OCI-M1 (cell line): ENCODE results near the gene PDE10A.
"Not testable (repeated sequence)": the region's sequence is repeated elsewhere in the genome, so short reads cannot be mapped to it uniquely, and the experiment has no call there.

Experiments
- DNase-seq: peaks from one replicate; lab custom pipeline; 2025; lab: John Stamatoyannopoulos, UW

The PDE10A gene

DNA sequence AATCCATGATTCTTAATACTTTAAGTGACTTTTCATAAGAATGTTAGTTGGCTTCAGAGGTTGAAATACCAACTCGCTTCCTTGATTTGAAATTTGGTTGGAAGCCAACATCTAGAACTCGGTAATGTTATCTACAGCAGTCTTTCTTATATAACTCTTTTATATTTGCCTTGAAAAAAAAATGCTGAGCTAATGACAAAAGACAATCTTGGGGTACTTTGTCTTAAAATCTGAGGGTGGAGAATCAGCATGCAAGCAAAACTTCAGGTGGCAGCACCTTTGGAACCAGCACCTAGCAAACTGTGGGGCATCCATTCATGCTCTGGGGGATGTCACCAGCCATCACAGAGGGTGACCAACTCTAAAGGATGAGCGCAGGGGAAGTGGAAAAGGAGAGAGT, 76.3 kb downstream of the PDE10A start:
- DNase-seq: no peak

DNA sequence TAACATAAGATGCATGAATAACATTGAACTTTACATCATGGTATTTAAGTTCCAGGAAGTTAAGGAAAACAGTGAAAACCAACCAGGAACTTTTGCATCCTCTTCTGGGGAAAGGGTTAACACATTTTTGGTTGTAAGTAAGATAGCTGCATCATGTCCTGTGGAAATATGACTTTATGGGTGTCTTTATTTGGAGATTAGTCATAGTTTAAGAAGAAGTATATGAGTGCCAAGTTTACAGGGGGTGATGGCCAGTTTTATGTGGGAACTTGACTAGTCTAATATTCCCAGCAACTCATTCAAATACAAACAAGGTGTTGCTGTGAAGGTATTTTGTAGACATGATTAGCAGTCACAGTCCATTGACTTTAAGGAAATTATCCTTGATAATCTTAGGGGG, 78.0 kb downstream of the PDE10A start:
- DNase-seq: no peak

DNA sequence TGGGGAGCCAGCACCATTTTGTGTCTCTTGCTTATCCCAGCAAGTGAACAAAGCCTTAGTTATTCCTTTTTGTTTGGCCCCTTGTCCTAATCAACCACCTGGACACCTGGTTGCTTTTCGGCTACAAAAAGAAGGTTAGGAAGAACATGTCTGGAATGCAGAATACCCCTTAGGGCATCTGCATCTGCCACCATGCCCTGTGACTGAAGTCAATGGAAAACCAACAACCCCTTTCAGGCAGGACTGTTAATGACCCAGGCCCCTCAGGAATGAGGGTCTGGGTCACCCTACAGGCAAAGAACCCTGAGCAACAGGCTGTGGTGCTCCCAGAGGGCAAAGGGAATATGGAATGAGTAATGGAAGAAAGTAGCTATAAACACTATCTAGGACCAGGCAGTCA, 78.5 kb downstream of the PDE10A start:
- no peak for DNase-seq

DNA sequence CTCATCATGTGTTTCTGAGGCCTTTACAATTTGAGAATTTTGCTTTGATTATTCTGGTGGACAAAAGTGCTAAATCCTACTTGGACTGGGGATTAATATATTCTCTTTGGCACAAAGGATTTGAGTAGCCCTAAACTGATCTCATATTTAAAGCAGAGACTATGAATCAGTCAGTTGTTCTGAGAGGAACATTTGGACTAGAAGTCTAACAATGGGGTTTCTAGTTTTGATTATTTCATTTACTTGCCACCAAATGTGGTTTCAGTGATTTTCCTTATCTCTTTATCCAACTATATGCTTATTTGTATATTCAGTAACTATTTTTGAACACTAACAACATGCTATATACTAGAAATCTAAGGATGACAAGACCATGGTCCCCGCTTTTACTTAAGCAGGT, 81.4 kb downstream of the PDE10A start:
- no peak for DNase-seq

DNA sequence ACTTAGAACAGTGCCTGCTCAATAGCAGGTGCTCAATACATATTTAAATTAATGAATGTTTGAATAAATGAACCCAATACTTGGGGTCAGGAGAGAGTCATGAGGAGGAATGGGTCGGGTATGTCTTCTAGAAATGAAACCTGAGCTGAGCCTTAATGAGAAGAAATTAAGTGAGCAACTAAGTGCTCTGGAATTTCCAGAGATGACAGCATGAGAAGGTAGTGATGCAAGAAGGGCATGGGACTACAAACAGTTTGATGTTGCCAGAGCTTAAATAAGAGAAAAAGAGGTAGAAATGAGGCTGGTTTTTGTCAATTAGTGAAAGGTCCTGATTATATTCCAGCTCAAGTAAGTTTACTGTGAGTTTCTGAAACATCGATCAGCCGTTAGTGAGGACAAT, 82.9 kb downstream of the PDE10A start:
- DNase-seq: no peak

DNA sequence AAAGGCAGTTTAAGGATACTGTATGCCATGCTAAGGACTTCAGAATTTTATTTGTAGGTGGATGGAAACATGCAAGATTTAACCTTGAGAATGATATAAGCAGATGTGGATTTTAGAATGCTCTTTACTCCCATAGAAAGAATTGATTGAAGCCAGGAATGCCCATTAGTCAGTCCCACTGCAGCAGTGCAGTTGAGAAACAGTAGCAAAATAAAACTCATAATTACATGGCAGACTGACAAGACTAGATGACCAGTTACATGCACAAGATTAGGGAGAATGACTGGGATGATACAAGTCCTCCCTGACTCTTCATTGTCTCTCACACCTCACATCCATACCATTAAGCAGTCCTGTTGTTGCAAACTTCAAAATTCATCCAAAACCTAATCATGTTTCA, 83.9 kb downstream of the PDE10A start:
- no peak for DNase-seq

DNA sequence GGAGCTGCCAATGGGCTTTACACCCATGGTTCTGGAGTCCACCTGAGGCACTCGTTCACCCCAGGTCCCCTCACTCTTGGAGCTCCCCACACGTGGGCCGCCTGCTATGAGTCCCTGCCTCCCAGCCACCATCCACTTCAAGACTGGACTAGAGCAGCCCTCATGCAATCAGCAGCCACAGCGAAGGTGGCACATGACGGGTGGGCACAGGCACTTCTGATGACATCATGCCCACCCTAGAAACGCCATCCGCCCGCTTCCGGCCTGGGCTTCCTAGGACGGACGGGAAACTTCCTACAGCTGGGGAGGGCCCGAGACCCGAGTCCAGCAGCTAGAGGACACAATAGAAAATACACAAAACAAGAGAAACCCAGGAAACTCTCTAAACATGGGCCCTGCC, 85.5 kb downstream of the PDE10A start:
- DNase-seq: no peak

DNA sequence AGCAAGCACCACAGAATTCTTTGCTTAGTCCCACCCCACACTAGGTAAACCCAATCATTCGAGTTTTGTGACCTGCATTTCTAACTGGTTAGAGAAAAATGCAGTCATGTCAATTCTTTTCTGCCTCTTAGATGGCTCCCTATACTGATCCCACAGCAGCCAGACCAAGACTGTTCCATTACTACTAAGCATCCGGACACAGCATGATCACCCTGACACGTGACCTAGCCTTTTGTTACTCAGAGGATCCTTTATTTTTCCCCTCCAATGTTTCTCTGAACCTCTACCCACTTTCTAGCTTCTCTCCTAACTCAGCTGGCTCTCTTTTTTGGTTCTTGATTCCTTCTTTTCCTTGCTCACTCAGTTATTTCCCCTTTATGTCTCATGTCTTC, 87.9 kb downstream of the PDE10A start:
- no peak for DNase-seq

DNA sequence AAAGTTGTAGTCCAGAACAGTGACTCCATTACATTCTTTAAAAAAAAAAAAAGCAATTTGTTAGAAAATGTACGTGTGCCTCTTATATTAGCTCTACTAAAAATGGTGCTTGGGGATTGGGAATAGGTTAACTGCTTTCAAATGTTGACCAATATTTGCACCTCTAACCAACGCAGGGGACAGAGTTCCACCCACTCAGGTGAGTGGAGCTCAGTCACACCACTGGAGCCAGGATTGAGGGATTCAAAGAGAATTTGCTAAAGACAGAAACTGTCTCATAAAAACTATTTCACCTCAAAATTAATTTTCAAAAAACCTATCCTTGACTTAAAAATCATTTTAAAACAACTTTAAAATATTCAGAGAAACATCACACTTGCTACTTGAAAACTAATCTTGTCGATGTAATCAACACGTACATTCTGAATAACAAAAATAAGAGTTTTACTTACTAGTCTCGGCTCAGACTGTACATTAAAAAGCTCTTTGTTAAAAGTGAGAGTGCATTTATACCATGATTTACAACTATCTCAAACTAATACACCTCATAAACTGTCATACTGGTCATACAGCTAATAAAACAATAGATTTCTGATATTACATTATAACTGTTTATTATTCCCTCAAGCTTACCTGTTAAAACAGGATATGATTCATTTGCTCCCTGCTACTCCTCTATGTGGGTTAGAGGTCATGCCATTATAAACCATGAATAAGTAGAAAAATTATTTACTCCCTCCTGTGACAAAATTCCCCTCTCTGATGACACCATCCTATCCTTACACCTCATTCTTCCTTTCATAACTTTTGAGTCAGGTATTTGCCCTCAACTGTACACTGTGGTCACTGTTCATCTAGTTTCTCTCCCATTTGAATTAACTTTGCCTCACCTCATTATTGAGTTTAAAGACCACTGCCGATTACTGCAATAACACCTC, 88.6 kb downstream of the PDE10A start:
- DNase-seq: no peak

DNA sequence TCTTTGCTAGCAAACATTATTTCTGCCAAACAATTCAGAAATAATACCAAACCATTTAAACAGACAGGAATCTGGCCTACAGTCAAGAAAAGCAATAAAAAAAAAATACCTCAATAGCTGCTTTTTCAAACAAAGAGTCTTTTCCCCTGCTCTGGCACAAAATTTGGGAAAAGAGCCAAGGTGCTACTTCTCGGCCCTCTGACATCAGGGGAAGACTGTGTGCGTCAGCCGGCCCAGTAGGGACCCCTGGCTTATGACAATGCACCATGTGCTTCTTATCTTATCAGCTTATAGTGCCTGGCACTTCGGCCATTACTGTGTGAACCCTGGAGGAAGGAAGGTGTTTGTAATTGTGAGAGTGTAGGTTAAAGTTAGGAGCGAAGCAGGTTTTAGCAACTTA, 89.4 kb downstream of the PDE10A start:
- no peak for DNase-seq

DNA sequence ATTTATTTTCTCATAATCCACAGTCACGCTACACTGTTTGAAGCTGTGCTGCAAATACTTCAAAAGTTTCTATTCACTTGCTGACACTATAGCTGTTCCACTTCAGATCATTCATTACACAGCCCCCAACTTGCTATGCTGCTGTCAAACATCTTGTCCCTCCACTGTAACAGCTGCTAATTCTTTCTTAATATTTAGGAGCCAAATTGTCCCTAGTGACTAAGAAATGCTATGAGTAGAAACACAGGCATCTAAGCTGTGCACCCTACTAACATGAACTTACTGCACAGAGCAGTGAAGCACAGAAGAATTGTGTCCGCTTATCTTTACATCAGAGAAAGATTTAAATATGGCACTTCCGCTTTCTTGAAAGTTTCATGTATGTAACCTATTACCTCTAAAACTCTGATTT, 91.3 kb downstream of the PDE10A start:
- DNase-seq: peak; percentile 29

DNA sequence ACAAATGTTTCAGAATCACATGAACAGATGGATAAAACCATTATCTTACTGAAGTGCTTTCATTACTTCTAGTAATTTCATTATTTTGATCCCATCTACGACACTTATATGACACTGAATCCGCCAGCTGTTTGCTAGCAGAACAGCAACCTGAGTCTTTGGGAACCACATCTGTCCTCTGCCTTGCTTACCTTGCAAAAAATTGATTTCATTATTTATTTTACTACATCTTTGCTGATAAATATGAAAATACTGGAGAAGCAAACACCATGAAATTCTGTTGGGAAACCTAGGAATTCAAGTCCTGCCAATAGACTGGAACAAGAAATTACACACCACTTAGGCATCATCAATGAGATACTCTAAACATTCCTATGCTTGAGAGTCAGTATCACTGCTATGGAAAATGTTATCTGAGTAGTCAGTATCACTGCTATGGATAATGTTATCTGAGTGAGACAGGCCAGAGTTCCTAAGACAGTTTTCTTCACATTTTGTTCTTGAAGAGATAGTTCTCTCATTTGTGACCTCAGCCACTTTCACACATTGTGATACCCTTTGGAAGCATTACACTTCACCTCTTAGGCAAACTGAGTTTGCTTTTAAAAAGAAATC, 91.9 kb downstream of the PDE10A start:
- no peak for DNase-seq

DNA sequence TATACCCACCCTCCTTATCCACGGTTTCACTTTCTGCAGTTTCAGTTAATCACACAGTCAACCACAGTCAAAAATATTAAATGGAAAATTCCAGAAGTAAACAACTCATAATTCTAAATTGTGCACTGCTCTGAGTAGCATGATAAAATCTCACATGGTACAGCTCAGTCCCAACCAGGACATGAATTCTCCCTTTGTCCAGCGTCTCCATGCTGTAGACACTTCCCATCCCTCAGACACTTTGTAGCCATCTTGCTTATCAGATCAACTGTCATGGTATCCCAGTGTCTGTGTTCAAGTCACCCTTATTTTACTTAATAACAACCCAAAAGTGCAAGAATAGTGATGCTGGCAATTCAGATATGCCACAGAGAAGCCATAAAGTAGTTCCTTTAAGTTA, 94.7 kb downstream of the PDE10A start:
- DNase-seq: no peak

DNA sequence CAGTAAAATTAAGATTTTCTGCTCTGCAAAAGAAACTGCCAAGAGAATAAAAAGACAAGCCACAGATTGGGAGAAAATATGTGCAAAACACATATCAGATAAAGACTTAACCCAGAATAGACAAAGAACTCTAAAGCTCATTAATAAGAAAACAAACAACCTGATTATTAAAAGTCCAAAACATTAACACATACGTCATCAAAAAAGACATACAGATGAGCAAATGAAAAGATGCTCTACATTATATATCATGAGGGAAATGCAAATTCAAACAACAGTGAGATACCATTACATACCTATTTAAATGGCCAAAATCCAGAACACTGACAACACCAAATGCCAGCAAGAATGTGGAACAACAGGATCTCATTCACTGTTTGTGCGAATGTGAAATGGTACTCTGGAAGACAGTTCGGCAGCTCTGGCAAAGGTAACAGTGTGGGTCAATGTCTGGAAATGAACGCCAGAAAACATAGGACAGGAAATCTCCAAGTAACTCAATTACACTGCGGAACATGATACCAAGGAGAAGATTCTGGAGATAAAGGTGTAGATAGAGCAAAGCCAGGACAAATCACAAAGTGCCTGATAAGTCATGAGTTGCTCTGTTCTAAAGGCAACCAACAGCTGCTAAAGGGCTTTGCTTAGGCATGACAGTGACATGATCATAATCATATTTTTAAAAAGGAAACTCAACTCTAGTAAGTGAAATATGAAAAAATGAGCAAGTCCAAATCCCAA, 96.8 kb downstream of the PDE10A start:
- DNase-seq: no peak

DNA sequence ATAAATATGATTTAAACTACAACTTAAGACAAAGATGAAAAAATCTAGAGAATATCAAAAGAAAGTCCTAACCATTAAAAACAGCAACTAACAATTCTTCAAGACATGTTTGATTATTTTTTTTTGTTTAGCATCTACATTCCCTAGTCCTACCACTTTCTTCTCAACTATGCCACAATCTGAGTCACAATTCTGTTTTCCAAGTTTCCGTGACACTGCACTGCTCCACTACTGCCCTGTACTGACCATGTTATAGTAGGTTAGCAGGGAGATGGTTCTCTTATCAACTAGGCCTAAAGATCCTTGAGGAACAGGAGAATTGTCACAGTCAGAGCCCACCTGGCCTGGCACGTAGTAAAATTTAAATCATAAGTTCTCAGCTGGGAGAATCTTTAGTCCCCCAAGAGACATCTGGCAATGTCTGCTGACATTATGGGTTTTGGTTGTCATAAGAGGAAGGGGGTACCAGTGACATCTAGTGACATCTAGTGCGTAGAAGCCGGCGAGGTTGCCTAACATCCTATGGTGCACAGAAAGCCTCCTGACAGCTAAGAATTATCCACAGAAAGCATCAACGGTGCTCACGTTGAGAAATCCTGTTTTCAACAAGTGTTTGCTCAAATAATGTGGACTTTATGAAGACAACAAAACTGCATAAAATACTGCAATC, 100.5 kb downstream of the PDE10A start:
- DNase-seq: no peak

DNA sequence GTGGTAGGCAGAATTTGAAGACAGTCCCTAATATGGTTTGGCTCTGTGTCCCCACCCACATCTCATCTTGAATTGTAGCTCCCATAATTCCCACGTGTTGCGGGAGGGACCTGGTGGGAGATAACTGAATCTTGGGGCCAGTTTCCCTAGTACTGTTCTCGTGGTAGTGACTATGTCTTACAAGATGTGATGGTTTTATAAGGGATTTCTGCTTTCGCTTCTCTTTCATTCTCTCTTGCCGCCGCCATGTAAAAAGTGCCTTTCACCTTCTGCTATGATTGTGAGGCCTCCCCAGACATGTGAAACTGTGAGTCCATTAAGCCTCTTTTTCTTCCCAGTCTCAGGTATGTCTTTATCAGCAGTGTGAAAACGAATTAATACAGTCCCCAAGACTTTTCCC, 103.4 kb downstream of the PDE10A start:
- DNase-seq: no peak

DNA sequence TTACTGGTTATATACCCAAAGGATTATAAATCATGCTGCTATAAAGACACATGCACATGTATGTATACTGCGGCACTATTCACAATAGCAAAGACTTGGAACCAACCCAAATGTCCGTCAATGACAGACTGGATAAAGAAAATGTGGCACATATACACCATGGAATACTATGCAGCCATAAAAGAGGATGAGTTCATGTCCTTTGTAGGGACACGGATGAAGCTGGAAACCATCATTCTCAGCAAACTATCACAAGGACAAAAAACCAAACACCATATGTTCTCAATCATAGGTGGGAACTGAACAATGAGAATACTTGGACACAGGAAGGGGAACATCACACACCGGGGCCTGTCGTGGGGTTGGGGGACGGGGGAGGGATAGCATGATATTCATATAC, 104.9 kb downstream of the PDE10A start:
- not testable (repeated sequence) for DNase-seq

DNA sequence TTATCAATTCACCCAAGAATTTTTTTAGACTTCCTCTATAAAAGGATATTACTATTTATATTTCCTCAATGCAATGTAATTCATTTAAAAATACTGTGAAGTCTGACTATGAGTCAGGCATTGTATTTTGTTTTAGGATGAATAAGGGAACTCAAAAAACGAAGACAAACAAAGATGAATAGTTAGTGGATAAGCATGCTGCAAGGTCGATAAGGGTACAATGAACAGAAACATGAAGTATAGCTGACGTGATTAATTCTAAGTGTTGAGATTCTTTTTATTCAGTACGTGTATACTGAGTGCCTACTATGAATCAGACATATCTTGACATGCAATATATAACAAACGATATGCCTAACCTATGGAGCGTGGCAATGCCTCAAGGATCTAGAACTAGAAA, 105.4 kb downstream of the PDE10A start:
- no peak for DNase-seq

DNA sequence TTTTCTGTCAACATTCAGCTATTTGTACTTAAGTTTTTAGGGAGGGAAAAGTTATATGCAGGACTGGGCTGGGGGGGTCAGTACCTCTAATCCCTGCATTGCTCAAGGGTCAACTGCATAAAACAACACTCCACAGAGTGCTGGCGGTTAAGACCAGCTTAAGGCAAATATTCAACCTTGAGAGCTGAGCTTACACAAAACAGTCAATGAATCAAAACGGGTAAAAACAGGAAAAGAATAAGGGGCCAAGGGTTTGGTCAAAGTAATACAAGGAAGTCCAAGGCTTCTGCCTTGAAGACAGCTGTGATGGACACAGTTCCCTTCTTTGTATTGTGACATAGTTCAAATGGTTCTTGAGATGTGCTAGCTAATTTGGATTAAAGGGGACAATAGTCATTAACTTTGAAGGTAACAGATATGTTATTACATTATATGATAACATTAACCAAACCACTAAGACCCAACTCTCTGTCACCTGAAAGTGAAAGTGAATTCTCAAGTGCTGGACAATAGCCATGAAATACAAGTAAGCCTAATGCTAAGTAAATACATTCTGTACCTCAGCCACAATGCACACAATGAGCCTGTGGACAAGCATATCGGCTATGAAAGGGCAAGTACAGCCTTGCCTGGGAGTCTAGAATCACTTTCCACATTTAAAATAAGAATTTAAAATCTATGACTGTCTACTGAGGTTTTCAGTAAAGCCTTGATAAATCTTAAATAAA, 106.8 kb downstream of the PDE10A start:
- DNase-seq: peak; percentile 59

DNA sequence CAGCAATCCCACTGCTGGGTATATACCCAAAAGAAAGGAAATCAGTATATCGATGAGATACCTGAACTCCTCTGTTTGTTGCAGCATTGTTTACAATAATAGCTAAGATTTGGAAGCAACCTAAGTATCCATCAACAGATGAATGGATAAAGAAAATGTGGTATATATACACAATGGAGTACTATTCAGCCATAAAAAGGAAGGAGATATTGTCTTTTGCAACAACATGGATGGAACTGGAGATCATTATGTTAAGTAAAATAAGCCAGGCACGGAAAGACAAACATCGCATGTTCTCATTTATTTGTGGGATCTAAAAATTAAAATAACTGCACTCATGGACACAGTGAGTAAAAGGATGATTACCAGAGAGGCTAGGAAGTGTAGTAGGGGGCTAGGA, 108.4 kb downstream of the PDE10A start:
- not testable (repeated sequence) for DNase-seq

DNA sequence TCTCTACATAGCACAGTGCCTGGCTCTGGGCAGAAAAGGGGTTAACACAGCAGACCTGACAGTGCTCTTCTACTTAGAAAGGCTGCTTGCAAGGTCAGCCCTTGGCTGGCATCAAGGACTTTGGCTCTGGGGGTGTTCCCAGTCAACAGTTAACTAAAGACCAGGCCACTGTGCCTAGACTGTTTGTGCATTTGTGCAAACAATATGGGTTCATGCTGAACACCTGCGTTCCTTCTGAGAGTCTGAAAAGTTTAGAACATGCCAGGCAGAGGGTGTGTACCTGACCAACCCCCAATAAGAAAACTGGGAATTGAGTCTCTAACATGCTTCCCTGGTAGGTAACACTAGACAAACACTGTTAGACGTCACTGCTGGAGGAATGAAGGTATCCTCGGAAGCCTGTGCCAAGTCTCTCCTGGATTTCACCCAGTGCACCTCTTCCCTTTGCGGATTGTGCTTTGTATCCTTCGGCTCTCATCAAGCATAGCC, 110.7 kb downstream of the PDE10A start:
- no peak for DNase-seq

DNA sequence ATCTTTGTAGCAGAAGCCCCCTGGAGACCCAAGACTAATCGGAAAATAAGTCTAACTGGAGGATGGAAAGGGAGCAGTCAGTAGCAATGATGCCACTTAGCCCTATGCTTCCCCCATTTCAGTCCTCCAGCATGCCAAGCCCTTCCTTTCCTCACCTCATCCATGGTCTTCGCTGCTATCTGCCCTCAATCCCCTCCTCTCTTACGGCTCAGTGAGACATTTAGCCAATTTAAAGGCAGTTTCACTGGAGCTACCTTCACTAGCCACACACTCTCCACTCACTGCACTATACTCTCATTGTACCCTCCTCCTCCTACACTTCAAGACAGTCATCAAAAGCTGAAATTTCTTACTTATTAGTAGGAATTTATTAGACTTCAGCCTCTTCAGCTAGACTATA, 111.2 kb downstream of the PDE10A start:
- no peak for DNase-seq
